Stimulated activated CD4-positive, alpha-beta T cell treated with anti-CD3 and anti-CD28 coated beads, Interleukin-2, amount 100 ng/mL, for 4 hours (primary cell): Measurements from ENCODE around the gene EIF1AD.

Experiments
- DNase-seq: peaks from one replicate; pipeline ENCODE4 v3.0.0-alpha.2; 2020; ENCODE audit warnings: low read depth

The EIF1AD gene

DNA sequence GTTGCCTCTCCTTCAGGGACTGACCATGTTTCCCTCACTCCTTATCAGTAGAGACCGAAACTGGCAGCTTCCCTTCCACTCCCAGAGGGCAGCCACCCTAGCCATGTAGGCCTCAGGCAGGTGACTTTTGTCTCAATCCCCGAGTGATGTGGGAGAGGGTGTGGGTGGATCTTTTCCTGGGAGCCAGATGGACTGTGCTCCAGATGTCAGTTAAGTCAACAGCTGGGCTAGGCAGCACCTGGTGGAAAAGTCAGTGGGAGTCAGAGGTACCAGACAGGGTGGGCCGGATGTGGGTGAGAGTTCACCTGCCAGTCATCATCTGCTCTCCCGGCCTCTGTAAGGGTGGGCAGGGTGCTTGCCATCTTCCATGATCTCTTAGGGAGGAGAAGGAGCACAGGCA, 2.2 kb upstream of the EIF1AD start:
- DNase-seq, result no peak

DNA sequence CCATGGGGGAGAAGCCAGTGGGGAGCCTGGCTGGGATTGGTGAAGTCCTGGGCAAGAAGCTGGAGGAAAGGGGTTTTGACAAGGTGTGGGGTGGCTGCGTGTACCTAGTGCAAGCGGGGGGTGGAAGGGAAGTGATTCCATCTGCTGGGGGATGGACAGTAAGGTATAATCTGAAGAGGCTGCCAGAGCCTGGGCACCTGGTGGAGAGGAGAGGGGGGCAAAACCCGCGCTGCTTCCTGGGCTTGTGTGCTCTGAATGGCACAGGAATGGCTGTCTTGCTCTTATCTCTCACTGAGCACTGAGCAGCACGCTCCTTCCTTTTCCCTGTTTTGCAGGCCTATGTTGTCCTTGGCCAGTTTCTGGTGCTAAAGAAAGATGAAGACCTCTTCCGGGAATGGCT, 1.3 kb upstream of the EIF1AD start:
- DNase-seq, result no peak

DNA sequence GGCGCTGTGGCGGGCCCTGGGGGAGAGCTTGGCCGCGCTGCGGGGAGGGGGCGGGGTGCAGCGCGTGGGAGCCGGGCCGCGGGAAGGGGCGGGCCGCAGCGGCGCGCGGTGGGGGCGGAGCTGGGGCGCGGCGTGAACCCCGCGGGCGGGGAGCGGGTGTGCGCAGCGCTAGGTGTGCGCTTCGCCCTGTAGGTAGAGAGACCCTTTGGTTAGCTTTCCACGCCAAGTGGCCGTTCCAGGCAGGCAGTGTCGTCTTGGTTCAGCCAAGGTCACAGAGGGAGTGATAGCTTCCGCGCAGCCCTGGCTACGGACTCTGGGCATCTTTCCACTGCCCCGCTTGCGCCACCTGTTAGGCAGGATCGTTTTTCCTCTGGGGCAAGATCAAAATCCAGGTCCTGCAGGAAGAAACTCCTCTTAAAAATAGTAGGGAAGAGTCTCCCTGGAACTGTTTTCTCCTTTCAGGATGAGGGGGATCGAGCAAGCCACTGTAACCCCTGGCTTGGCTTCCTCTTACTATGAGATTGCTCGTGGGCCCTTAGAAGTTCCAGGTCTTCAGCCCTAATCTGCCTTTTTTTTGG, 780 bp upstream of the EIF1AD start:
- peak; percentile 61 for DNase-seq

DNA sequence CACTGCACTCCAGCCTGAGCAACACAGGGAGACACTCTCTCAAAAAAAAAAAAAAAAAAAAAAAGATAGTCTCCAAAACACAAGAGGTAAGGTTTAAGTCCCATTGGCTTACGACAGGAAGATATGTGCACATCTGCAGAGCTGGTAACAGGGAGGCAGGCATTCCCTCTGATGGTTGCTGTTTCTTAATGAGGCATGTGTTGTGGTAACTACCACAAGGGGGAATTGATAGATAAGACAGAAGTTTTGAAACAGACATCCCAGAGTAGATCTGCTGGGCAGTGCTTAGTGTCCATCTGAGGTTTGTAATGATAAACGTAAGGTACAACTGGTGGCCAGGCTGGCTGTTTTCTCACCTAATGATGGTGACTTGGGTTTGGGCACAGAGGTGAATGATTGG, 4.7 kb downstream of the EIF1AD start:
- no peak for DNase-seq

DNA sequence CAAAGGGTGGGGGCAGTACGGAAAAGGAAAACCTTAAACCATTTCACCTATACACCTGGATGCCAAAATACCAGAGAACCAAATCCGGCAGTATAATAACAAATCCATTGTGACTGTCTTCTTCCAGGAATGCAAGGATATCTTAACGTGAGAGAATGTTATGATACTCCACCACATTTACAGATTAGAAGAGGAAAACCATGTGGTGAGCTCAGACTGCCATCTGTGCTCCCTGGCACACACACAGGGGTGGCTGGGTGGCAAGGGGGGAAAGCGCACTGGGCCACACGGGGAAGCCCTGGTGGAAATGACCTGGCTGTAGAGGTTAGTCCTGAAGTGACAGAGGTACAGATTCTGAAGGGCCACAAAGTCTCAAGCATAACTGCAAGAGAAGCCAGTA, 9.9 kb downstream of the EIF1AD start:
- DNase-seq, result no peak

DNA sequence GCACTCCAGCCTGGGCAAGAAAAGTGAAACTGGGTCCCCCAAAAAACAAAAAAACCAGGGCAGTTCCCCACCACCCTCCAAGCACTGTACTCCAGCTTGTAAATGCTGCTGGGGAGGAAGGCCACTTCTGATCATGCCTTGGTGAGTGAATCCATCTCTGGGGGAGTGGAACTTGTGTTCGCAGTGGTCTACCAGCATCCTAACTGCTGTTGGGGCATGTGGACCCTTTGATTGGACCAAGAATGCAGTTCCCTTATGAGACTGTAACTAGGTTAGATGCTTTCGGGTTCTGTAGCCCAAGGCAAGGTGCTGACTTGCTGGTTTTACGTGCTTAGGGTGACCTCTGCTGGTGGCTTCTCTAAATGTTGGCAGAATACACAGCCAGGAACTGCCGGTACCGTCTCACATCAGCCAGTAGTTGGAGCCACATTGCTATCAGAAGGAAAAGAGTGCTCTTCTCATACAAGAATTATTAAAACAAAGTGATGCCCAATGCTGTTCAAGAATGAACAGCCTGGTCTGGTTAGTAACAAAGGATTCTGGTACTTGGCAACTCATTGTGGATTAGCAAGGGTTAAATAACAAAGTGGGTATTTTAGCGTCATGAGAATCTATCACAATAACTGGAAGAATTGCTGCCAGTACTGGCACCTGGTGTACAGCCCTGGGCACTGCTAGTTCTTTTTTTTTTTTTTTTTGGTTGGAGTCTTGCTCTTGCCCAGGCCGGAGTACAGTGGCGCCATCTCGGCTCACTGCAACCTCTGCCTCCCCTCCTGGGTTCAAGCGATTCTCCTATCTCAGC, 13.0 kb downstream of the EIF1AD start:
- DNase-seq, result peak; percentile 87

DNA sequence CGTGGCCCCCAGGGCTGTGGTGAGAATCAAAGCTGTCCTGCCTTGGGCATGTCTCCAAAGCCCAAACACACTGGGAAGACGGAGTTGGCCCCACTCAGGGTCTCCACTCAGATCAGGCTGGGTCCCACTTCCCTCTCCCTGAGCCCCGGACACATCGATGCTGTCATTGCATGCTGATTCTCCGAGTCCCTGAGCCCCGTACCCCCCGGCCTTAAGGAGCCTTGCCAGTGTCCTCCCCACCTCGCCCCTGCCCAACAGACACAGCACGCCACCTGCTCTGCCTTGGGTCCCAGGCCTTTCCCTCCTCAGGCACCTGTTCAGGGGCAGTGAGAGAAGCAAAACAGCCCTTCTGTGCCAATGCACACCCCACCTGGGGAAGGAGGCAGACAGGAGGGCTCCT, 14.6 kb downstream of the EIF1AD start:
- no peak for DNase-seq

DNA sequence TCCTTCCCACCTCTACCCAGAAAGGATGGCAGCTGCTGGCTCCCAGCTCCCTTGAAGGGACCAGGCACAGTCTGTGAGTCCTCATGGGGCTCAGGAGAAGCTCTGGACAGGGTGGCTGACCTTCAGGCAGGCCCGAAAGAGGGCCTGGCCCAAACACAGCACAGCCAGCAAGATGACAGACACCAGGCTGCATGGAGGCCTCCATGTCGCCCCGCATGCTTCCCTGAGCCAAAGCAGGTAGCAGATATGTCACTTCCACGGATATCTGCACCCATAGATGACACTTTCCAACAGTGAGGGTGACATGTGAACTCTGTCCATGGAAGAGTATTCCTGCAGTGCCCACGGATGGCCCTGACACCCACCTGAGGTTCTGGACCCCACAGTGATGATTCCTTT, 18.4 kb downstream of the EIF1AD start:
- no peak for DNase-seq

DNA sequence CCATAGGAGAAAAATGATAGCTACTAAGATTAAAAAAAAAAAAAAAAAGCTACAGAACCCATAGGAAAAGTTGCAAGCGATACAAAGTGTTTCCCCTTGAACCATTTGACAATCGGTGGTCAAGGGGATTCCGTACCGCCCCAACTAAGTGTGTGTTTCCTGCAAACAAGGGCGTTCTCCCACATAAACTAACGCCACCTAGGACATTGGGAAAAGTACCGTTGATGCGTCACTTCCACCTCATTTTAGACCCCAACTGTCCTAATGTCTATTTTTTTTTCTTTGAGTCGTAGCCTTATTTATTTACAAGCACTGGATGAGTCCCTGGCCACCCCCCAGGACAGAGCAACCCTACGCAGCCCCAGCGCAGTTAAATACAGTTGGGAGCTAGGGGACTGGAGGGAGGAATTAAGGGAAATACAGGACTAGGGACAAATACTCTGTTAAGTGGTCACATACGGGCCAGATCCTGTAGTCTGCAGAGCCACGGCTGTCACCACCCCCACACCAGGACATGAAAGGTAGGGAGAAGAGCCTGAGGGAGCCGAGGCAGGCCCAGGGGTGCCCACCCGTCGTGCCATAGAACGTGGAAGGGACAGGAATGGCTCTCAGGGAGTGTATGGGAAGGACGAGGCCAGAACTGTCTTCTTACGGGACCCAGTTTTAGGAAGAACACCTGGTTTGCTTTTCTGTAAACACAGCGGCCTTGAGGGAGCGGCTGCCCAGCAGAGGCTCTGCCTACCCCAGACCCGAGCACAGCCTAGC, 19.0 kb downstream of the EIF1AD start:
- no peak for DNase-seq

DNA sequence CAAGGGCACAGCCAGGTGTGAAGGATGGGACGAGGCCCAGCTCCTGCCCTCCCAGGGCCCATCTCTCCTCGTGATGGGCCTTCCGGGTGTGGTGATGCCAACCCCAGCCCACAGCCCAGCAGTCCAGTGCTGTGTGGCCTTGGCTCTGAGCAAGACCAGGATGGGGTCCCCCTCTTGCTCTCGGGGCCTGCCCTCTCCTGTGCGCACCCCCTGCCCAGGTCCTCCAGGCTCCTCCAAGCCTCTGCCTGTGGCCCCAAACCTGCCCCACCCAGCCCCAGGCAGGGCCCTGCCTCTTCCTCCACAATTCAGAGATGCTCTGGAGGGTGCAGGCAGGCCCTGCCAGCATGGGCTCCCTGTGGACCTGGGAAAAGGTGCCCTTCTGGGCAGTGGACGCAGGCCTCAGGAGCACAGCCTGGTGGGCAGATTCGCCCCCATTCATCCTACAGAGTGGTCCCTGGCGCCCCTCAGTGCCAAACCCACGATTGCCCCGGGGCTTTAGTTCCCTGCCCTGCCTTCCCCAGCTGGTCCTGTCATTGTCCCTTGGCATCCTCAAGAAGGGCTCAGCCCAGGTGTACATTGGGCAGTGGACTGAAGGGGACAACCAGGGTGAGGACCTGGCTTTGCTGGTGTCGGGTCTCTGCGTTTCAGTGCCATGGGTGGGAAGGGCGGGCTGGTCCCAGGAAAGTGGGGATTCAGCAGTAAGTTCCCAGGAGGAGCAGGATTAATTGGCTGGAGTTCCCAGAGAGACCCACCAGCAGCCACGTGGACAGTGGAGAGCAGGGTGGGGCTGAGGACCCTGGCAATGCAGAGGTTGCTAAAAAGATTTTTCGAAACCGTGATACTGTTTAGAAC, 19.8 kb downstream of the EIF1AD start:
- no peak for DNase-seq

DNA sequence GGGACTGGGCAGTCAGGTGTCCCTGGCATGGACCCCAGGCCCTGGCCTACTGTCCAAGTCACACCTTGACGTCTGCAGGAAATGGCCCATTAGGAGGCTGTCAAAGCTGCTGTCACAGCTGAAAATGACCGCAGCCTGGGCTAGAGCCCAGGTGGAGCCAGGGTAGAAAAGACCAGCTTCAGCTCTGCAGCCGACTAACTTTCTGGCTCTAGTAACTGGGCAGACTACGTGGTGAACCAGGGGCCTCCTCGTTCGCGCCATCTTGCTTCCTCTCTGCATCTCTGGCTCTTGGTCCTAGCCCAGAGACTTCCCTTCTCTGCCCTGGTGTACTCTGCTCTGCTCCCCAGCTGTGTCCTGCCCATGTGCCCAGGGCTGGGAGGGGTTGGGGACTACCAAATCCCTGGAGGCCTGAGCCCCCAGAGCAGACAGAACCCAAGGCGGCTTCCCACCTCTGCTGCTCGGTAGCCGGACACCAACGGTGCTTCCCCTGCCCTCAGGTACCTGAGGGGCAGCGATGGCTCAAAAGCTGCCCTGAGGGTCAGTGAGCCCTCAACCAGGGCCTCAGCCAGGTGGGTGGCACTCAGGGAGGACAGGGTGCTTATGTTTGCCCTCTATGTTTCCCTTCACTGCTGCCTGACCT, 20.7 kb downstream of the EIF1AD start:
- DNase-seq, result no peak

DNA sequence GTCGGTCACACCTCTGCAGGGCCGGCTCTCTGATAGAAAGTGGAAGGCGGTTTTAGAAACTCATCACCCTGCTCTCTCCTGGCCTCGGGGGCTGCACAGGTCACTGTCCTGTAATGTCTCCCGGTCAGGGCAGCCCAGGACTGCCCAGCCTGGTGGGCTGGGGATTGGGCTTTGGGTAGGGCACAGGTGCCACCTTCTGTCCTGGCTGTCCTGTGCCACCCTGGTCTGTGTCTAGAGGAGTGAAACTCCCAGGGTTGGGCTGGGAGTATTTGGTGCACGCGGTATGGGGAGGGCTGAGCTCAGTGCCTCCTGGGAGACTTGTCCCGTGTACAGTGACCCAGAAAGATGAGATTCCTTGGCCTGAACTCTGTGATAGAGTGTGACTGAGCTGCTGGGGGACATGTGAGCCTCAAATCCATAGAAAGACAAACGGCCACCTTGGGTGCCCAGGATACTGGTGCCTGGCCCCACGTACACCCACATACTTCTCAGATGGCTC, 22.6 kb downstream of the EIF1AD start:
- DNase-seq, result no peak

DNA sequence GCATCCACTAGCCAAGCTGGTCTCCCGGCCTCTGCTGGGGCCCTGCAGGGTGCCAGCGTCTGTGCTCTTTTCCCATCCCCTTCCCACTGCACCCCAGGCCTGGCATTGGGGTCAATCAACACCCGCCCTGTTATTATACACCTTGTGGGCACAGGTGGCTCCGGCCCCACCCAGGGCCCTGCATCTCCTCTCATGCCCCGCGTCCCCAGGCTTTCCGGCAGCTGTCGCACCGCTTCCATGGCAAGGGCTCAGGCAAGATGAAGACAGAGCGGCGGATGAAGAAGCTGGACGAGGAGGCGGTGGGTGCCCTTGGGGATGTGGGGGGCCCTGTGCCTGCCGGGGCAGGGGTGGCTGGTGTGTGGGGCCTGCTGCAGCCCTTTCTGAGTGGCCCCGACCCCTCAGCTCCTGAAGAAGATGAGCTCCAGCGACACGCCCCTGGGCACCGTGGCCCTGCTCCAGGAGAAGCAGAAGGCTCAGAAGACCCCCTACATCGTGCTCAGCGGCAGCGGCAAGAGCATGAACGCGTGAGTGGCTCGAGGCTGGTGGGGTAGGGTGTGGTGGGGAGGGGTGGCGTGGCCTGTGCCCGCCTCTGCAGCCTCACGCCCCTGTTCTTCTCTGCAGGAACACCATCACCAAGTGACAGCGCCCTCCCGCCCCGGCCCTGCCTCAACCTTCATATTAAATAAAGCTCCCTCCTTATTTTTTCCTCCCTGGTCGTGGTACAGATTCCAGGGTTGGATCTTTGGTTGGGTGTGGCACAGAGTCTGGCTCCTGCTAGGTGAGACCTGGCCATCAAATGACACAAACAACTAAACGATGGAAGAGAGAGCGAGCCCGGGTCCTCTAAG, 23.3 kb downstream of the EIF1AD start:
- no peak for DNase-seq

DNA sequence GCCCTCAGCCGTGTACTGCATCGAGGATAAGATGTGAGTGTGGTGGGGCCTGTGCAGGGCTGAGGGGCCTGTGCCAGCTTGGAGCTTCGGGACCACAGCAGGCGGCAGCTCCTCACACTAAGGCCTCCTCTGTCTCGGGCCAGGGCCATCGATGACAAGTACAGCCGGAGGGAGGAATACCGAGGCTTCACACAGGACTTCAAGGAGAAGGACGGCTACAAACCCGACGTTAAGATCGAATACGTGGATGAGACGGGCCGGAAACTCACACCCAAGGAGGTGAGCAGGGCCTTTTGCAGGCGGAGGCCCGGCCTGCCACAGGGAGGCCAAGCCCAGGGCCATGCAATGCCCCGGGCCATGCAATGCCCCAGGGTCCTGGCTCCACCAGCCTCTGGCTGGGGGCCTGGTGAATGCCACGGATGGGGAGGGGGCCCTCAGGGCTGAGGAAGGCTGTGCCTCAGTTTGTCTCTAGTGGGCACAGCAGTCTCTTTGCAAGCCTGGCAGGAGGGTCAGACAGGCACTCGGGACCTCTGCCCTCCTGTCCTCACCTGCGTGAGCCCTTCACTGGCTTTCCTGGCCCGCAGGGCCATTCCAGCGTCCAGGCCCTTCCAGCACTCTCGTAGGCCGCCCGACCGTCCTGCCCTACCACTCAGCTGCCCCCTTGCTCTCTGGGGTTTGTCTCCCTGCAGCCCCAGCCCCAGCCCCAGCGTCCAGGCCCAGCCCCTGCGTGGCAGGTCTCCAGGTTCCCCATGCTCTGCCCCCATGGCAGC, 24.2 kb downstream of the EIF1AD start:
- no peak for DNase-seq

DNA sequence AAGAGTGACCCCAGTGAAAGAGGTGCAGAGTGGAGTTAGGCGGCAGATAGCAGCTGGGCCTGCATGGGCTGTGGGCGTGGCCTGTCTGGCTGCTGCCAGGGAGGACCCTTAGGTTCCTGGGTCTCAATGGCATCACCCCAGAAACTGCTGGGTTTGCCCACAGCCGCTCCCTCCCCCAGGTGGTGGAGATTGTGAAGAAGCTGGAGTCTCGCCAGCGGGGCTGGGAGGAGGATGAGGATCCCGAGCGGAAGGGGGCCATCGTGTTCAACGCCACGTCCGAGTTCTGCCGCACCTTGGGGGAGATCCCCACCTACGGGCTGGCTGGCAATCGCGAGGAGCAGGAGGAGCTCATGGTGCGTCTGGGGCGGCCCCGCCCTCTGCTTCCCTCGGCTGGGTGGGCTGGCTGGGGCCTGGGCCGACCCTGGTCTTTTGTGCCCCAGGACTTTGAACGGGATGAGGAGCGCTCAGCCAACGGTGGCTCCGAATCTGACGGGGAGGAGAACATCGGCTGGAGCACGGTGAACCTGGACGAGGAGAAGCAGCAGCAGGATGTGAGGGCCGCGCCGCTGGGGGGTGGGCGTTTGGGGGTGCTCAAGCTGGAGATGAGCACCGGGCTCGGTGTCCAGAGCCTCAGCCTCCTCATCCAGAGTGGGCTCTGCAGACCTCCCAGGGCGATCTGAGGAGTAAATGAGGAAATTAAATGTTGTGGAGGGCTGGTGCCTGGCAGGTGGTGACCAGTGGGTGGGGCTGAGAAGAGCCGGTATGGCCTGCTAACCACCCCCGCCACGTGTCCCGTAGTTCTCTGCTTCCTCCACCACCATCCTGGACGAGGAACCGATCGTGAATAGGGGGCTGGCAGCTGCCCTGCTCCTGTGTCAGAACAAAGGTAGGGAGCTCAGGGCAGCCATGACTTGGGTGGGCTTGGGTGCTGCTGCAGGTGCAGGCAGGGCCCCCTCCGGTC, 25.5 kb downstream of the EIF1AD start:
- no peak for DNase-seq

DNA sequence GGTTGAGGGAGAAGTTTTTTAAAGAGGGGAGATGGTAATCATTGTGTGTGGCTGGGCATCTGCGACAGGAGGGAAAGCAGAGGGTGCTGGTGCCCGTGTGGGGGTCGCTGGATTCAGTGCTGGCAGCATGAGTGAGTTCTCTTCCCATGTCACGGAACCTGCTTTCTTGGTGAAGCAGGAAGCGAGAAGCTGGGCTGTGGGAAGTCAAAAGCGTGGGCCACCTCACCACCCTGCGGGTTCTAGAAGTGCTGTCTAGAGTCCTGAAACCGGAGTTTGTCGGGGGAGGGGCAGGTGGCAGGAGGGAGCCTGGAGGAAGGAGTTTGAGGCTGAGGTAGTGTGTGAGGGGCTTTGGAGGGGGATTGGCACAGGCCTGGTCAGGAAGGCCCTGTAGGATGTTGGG, 26.2 kb downstream of the EIF1AD start:
- DNase-seq, result no peak

DNA sequence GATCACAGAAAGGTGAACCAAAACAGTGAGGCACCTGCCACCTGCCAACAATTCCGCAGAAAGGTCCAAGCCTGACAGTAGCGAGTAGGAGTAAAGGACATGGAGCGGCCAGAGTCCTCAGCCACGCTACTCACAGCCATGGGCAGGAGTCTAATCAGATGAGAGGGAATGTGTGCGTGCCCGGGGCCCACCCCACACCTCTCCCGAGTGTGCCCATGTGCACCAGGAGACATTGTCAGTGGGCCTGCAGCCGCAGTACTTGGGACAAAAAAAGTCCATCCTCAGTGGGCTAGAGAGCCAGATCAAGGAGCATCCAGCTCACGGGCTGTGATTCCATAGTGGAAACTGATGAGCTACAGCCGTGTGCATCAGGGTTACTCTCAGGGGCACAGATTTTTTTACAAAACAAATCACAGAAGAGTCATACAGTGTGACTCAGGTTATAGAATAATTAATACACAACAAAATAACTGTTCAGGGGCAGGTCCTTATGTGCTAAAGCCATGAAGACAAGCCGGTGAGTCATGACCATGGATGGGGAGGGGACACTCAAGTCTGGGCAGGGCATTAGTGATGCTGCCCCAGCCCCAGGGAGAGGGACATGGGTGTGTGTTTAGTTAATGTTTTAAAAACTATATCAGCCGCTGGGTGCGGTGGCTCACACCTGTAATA, 28.4 kb downstream of the EIF1AD start:
- DNase-seq, result no peak

DNA sequence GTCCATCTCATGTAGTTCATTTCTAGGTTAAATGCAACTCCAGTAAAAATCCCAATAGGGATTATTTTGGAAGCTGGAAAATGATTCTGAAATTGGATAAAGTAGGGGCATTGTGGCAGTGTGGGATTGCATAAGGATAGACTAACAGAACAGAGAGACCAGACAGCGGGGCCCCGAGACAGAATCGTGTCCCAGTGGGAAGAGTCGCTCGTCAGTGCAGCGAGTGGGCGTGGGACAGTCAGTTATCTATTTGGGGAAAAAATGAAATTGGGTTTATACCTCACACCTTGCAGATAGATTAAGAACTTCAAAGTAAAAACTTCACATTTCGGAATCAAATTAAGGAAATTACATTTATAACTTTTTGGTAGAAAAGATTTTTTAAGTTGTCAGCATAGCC, 29.8 kb downstream of the EIF1AD start:
- no peak for DNase-seq
